ENCODE results near the gene ARFGEF2. TPM values are rescaled to one million over a fixed set of nuclear protein-coding genes. Genes with fewer than 3 reads are reported as not detected.

Gene ARFGEF2
- total RNA-seq, 1 donor from 2014 or later, result 16.6 TPM

GRCh38 chr20:48951041-48951440 lies 29.5 kb downstream of the ARFGEF2 start:
- no peak overlapping the region for H3K4me3 ChIP-seq
- no peak overlapping the region for H3K4me2 ChIP-seq
- H3K27ac ChIP-seq, result no peak overlapping the region
- DNase-seq (ENCODE audit: low spot score), result no peak
- no peaks in the 10 kb centered on the region for H3K79me2 ChIP-seq (ENCODE audit: low read depth)
- no peaks in the 10 kb centered on the region for H3K36me3 ChIP-seq
- Mint-ChIP-seq H3K4me1 (no peaks in the 10 kb centered on the region), H3K4me3 (no peak overlapping the region), H3K36me3 (peaks cover 5% of the 10 kb centered on the region), H3K27ac (no peak overlapping the region), H3K9me3 (no peaks in the 10 kb centered on the region), H3K27me3 (ENCODE audit: insufficient read depth, low read depth) (no peaks in the 10 kb centered on the region)
- TF ChIP-seq EZH2 (IDR thresholded peaks at IDR 0.05), result no peak
- no peak for TF ChIP-seq EZH2phosphoT487 (IDR thresholded peaks at IDR 0.05)
- TF ChIP-seq, protein P1, sequence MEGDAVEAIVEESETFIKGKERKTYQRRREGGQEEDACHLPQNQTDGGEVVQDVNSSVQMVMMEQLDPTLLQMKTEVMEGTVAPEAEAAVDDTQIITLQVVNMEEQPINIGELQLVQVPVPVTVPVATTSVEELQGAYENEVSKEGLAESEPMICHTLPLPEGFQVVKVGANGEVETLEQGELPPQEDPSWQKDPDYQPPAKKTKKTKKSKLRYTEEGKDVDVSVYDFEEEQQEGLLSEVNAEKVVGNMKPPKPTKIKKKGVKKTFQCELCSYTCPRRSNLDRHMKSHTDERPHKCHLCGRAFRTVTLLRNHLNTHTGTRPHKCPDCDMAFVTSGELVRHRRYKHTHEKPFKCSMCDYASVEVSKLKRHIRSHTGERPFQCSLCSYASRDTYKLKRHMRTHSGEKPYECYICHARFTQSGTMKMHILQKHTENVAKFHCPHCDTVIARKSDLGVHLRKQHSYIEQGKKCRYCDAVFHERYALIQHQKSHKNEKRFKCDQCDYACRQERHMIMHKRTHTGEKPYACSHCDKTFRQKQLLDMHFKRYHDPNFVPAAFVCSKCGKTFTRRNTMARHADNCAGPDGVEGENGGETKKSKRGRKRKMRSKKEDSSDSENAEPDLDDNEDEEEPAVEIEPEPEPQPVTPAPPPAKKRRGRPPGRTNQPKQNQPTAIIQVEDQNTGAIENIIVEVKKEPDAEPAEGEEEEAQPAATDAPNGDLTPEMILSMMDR (IDR thresholded peaks at IDR 0.05), result no peak
- no peak overlapping the region for H3K9ac ChIP-seq
- peaks cover 3% of the 10 kb centered on the region for H4K20me1 ChIP-seq (ENCODE audit: low read depth)
- no peaks in the 10 kb centered on the region for H3K27me3 ChIP-seq
- H2AFZ ChIP-seq (replicated peaks), result no peak overlapping the region
- no peaks in the 10 kb centered on the region for H3F3A ChIP-seq (ENCODE audit: low read depth)
- no peaks in the 10 kb centered on the region for H3K4me1 ChIP-seq
- no peaks in the 10 kb centered on the region for H3K9me3 ChIP-seq (ENCODE audit: low read depth)

- Histone ChIP-seq H3K79me2 (ENCODE audit: low read depth) (no peaks in the 10 kb centered on the region), H3K27me3 (no peaks in the 10 kb centered on the region), H3K4me2 (no peak overlapping the region), H2AFZ (replicated peaks) (no peak overlapping the region), H3F3A (ENCODE audit: low read depth) (no peaks in the 10 kb centered on the region), H3K9ac (no peak overlapping the region), H3K36me3 (no peaks in the 10 kb centered on the region), H3K9me3 (ENCODE audit: low read depth) (no peaks in the 10 kb centered on the region), H3K4me1 (no peaks in the 10 kb centered on the region), H3K4me3 (no peak overlapping the region), H4K20me1 (ENCODE audit: low read depth) (peaks cover 3% of the 10 kb centered on the region), H3K27ac (no peak overlapping the region)
- H3K9me3 Mint-ChIP-seq, result no peaks in the 10 kb centered on the region
- no peak overlapping the region for H3K27ac Mint-ChIP-seq
- H3K4me3 Mint-ChIP-seq, result no peak overlapping the region
- H3K27me3 Mint-ChIP-seq (ENCODE audit: insufficient read depth, low read depth), result no peaks in the 10 kb centered on the region
- TF ChIP-seq, protein P1 (IDR thresholded peaks at IDR 0.05), result no peak
- no peak for TF ChIP-seq EZH2 (IDR thresholded peaks at IDR 0.05)
- TF ChIP-seq EZH2phosphoT487 (IDR thresholded peaks at IDR 0.05), result no peak
- no peaks in the 10 kb centered on the region for H3K4me1 Mint-ChIP-seq
- H3K36me3 Mint-ChIP-seq, result peaks cover 5% of the 10 kb centered on the region
- DNase-seq (ENCODE audit: low spot score), result no peak
Measured at GRCh38 chr20:48951646-48952045, 30.1 kb downstream of the ARFGEF2 start.

DNA sequence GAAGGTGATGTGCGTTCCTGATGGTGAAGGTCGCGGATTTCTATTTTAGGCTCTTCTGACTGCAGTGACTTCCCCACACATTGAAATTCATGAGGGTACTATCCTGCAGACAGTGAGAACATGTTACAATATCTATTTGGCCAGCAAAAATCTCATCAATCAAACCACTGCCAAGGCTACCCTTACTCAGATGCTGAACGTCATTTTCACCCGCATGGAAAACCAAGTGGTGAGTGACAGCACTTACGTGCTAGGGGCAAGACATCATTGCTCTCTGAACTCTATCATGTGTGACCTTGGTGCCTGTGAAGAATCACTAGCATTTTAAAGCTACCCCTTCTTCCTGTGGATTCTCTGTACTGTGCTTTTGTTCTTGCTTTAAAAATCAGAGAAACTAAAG lies 31.1 kb downstream of the ARFGEF2 start:
- H3K9me3 ChIP-seq (ENCODE audit: low read depth), result no peaks in the 10 kb centered on the region
- H3K4me1 ChIP-seq, result no peaks in the 10 kb centered on the region
- no peak overlapping the region for H3K4me3 ChIP-seq
- Mint-ChIP-seq H3K9me3 (no peaks in the 10 kb centered on the region), H3K27me3 (ENCODE audit: insufficient read depth, low read depth) (no peaks in the 10 kb centered on the region), H3K27ac (no peak overlapping the region), H3K4me3 (no peak overlapping the region), H3K4me1 (no peaks in the 10 kb centered on the region), H3K36me3 (peaks cover 5% of the 10 kb centered on the region)
- H3K4me2 ChIP-seq, result no peak overlapping the region
- H3F3A ChIP-seq (ENCODE audit: low read depth), result no peaks in the 10 kb centered on the region
- peaks cover 3% of the 10 kb centered on the region for H4K20me1 ChIP-seq (ENCODE audit: low read depth)
- H3K9ac ChIP-seq, result no peak overlapping the region
- no peaks in the 10 kb centered on the region for H3K27me3 ChIP-seq
- no peak overlapping the region for H3K27ac ChIP-seq
- DNase-seq (ENCODE audit: low spot score), result no peak
- H3K36me3 ChIP-seq, result no peaks in the 10 kb centered on the region
- TF ChIP-seq EZH2phosphoT487 (IDR thresholded peaks at IDR 0.05) (no peak), EZH2 (IDR thresholded peaks at IDR 0.05) (no peak)
- TF ChIP-seq, protein P1 (IDR thresholded peaks at IDR 0.05), result no peak
- no peaks in the 10 kb centered on the region for H3K79me2 ChIP-seq (ENCODE audit: low read depth)
- H2AFZ ChIP-seq (replicated peaks), result no peak overlapping the region

All from neural progenitor cell (in vitro differentiated cells).